Lower leg skin (tissue), 3 donors: ENCODE measurements around the gene GTF2H2.
"Not testable (repeated sequence)": the region's sequence is repeated elsewhere in the genome, so short reads cannot be mapped to it uniquely, and the experiment has no call there.

ENCODE experiments used
- POLR2A ChIP-seq, 2 donors: fragments of 450-650 bp; IDR thresholded peaks; one replicate each; pipeline ENCODE4 v1.6.1; 2016 to 2017; ENCODE audit warnings: antibody characterized with exemption in 2 of 2, mild to moderate bottlenecking in 1 of 2, moderate library complexity in 1 of 2
- TF ChIP-seq, protein P1 (sequence below), 3 donors: fragments of 450-650 bp; IDR thresholded peaks; one replicate each; pipeline ENCODE4 v1.5.1; 2016; ENCODE audit warnings: antibody characterized with exemption in 3 of 3, mild to moderate bottlenecking in 3 of 3, moderate library complexity in 2 of 3

DNA sequence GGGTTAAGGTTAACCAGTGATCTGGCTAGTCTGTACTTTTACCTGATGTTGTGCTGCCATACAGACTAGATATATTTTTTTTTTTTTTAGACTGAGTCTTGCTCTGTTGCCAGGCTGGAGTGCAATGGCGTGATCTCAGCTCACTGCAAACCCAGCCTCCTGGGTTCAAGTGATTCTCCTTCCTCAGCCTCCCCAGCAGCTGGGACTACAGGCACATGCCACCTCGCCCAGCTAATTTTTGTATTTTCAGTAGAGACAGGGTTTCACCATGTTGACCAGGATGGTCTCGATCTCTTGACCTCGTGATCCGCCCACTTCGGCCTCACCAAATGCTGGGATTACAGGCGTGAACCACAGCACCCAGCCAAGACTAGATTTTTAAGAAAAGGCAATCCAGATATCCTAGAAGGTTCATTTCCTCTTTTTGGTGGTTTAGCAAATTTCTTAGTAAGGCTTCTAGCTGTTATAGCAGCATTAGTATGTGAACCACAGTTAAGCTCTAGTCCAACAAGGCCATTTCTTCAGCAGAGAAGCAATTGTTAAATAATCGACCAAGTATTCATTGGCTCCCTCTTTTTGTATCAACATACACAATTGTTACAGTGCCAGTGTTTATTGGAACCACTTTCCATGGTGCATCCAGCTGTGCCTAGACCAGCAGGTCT, 42.1 kb downstream of the GTF2H2 start, which contains the start of gene NAIP:
- TF ChIP-seq, protein P1, sequence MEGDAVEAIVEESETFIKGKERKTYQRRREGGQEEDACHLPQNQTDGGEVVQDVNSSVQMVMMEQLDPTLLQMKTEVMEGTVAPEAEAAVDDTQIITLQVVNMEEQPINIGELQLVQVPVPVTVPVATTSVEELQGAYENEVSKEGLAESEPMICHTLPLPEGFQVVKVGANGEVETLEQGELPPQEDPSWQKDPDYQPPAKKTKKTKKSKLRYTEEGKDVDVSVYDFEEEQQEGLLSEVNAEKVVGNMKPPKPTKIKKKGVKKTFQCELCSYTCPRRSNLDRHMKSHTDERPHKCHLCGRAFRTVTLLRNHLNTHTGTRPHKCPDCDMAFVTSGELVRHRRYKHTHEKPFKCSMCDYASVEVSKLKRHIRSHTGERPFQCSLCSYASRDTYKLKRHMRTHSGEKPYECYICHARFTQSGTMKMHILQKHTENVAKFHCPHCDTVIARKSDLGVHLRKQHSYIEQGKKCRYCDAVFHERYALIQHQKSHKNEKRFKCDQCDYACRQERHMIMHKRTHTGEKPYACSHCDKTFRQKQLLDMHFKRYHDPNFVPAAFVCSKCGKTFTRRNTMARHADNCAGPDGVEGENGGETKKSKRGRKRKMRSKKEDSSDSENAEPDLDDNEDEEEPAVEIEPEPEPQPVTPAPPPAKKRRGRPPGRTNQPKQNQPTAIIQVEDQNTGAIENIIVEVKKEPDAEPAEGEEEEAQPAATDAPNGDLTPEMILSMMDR (IDR thresholded peaks at IDR 0.05) = not testable (repeated sequence)
- TF ChIP-seq POLR2A (IDR thresholded peaks at IDR 0.05) = not testable (repeated sequence)
